Omental fat pad (tissue), 4 donors: ENCODE measurements around the gene RIMS4. TPM values are rescaled to one million over a fixed set of nuclear protein-coding genes. Genes with fewer than 3 reads are reported as not detected.
"Not testable (repeated sequence)": the region's sequence is repeated elsewhere in the genome, so short reads cannot be mapped to it uniquely, and the experiment has no call there.

Experiments
- ATAC-seq: fragments of 150-250 bp; one replicate; pipeline ENCODE4 v1.9.1; 2016; ENCODE audit warnings: mild to moderate bottlenecking, moderate library complexity; ENCODE audit not compliant: low FRiP score
- DNase-seq: peaks from one replicate; pipeline ENCODE4 v3.0.0-alpha.2; 2019; ENCODE audit warnings: low spot score
- CTCF ChIP-seq, 3 donors: fragments of 450-650 bp; IDR thresholded peaks; one replicate each; pipeline ENCODE4 v1.5.1; 2016 to 2017; ENCODE audit warnings: antibody characterized with exemption in 3 of 3, mild to moderate bottlenecking in 3 of 3, moderate library complexity in 2 of 3
- total RNA-seq, 4 donors: library from RNA; depleted of rRNA; stranded (reverse); fragments of >200 nt; gene quantifications; one replicate each; pipeline ENCODE4 v1.1.0, GENCODE V29; 2016

RIMS4 gene
- total RNA-seq, 4 donors from 2014 or later: 0.60 to 0.88 (median 0.72) TPM

GRCh38 chr20:44768854-44769480, 41.4 kb downstream of the RIMS4 start:
- no peak for ATAC-seq
- no peak for DNase-seq
- no peak for TF ChIP-seq CTCF (IDR thresholded peaks at IDR 0.05)

- TF ChIP-seq CTCF (IDR thresholded peaks at IDR 0.05): no peak
- no peak for DNase-seq
- no peak for ATAC-seq
These were observed 42.1 kb downstream of the RIMS4 start for GRCh38 chr20:44768256-44768655.

- ATAC-seq (no peak), DNase-seq (no peak)
- TF ChIP-seq CTCF (IDR thresholded peaks at IDR 0.05): no peak
These were observed 44.5 kb downstream of the RIMS4 start for GRCh38 chr20:44765701-44766347.

GRCh38 chr20:44765091-44765490, 45.3 kb downstream of the RIMS4 start:
- no peak for ATAC-seq
- no peak for DNase-seq
- no peak for TF ChIP-seq CTCF (IDR thresholded peaks at IDR 0.05)

GRCh38 chr20:44763798-44764197, 46.5 kb downstream of the RIMS4 start:
- not testable (repeated sequence) for DNase-seq, ATAC-seq

- no peak for TF ChIP-seq CTCF (IDR thresholded peaks at IDR 0.05)
- DNase-seq: no peak
- ATAC-seq: no peak
These were observed 47.7 kb downstream of the RIMS4 start for GRCh38 chr20:44762466-44763140.

GRCh38 chr20:44761423-44761822, 48.9 kb downstream of the RIMS4 start:
- no peak for DNase-seq
- peak; percentile 79 for ATAC-seq
- TF ChIP-seq CTCF (IDR thresholded peaks at IDR 0.05): no peak
